Nephron (organoid): ENCODE results near the gene SLC25A46.

Experiments
- H3K27ac Mint-ChIP-seq, 3 experiments: 2 replicates each; pipeline ENCODE4 v1.8.0; 2020; ENCODE audit warnings: mixed read lengths in 3 of 3, mild to moderate bottlenecking in 2 of 3, moderate library complexity in 1 of 3
- H3K27me3 Mint-ChIP-seq: 2 replicates; pipeline ENCODE4 v1.8.0; 2021; ENCODE audit warnings: low read depth, mild to moderate bottlenecking, moderate library complexity, mixed read lengths
- H3K36me3 Mint-ChIP-seq: 2 replicates; pipeline ENCODE4 v1.8.0; 2020; ENCODE audit warnings: low read depth, mixed read lengths
- H3K4me1 Mint-ChIP-seq: 2 replicates; pipeline ENCODE4 v1.8.0; 2020; ENCODE audit warnings: mixed read lengths
- H3K4me3 Mint-ChIP-seq, 3 experiments: 2 replicates each; pipeline ENCODE4 v1.8.0; 2020; ENCODE audit warnings: mild to moderate bottlenecking in 3 of 3, mixed read lengths in 3 of 3, moderate library complexity in 2 of 3
- H3K9me3 Mint-ChIP-seq: 2 replicates; pipeline ENCODE4 v1.8.0; 2020; ENCODE audit warnings: mixed read lengths
- TF ChIP-seq, protein P1 (sequence below), 3 experiments: fragments of 200-600 bp; sonication (generic); IDR thresholded peaks; one replicate each; pipeline ENCODE4 v1.5.0; 2021; ENCODE audit warnings: antibody characterized with exemption in 3 of 3; ENCODE audit not compliant: unreplicated experiment in 3 of 3

Gene SLC25A46

DNA sequence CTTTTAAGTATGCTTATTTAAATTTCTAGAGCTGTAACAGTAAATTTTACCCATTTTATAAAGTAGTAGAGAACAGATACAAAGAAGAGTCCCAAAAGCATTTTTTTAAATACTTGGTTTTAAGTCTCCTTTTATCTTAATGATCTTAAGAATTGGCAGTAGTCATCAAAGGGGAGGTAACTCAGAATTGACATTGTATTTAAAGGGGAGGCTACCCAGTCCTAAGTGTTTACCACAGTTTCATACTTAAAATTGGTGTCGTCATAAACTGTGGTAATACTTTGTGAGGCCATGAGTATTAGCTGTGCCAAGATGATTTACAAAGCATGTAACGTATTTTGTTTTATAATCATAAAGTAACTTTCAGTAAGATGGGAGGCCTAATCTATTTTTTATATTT, 14.8 kb downstream of the SLC25A46 start:
- no peak overlapping the region for H3K4me3 Mint-ChIP-seq
- H3K27me3 Mint-ChIP-seq = no peaks in the 10 kb centered on the region
- peaks cover 24% of the 10 kb centered on the region for H3K36me3 Mint-ChIP-seq
- no peaks in the 10 kb centered on the region for H3K9me3 Mint-ChIP-seq
- no peaks in the 10 kb centered on the region for H3K4me1 Mint-ChIP-seq
- no peak overlapping the region for H3K27ac Mint-ChIP-seq
- TF ChIP-seq, protein P1, sequence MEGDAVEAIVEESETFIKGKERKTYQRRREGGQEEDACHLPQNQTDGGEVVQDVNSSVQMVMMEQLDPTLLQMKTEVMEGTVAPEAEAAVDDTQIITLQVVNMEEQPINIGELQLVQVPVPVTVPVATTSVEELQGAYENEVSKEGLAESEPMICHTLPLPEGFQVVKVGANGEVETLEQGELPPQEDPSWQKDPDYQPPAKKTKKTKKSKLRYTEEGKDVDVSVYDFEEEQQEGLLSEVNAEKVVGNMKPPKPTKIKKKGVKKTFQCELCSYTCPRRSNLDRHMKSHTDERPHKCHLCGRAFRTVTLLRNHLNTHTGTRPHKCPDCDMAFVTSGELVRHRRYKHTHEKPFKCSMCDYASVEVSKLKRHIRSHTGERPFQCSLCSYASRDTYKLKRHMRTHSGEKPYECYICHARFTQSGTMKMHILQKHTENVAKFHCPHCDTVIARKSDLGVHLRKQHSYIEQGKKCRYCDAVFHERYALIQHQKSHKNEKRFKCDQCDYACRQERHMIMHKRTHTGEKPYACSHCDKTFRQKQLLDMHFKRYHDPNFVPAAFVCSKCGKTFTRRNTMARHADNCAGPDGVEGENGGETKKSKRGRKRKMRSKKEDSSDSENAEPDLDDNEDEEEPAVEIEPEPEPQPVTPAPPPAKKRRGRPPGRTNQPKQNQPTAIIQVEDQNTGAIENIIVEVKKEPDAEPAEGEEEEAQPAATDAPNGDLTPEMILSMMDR (IDR thresholded peaks at IDR 0.05; ENCODE audit: unreplicated experiment in 3 of 3) = no peak

DNA sequence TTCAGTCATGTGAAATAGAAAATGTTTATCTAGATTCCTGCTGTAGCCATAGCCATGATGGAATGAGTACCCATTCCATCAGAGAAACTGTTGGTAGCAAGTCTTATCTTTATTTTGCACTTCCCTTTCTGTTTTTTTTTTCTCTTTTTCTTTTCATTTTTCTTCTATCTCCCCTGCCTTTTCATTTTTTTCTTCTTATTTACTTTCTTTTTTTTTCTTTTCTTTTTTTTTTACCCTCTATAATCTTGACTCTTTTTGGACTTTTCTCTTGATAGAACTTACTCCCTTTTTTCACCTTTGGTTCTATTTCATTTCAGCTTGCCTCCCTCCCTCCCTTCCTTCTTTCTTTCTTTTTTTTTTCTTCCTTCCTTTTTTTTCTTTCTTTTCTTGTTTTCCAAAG, 15.4 kb downstream of the SLC25A46 start:
- H3K9me3 Mint-ChIP-seq = no peaks in the 10 kb centered on the region
- H3K36me3 Mint-ChIP-seq = peaks cover 19% of the 10 kb centered on the region
- TF ChIP-seq, protein P1 (IDR thresholded peaks at IDR 0.05; ENCODE audit: unreplicated experiment in 3 of 3) = no peak
- H3K27ac Mint-ChIP-seq = no peak overlapping the region
- H3K4me3 Mint-ChIP-seq = no peak overlapping the region
- H3K27me3 Mint-ChIP-seq = no peaks in the 10 kb centered on the region
- no peaks in the 10 kb centered on the region for H3K4me1 Mint-ChIP-seq

DNA sequence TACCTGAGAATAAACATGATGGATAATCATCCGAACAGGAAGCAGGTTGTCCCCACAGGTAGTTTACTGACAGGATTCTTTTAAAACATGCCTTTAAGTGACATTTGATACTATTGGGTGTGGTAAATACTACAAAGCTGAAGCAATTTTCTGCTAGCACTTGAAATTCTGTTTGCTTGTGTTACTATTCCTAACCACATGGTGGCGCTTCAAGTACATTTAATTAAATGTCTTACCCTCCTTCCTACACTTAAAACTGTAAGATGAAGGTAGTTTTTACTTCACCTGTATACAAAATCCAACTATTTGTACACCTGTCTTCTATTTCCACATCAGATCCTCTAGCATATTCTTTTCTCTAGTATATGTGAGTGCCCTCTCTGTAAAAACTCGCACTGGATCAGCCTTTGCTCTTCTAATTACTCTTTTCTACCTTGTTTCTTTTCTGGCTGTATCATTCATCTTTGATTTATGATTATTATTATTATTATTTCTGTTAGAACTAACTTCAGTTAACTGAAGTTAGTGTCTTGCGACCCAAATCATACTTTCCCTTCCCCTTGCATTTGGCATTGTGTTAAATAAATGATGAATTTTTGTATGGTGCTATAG, 18.4 kb downstream of the SLC25A46 start:
- Mint-ChIP-seq H3K36me3 (peaks cover 9% of the 10 kb centered on the region), H3K27ac (peak overlapping the region in 1 of 3 experiments; percentile 15), H3K4me3 (no peak overlapping the region), H3K27me3 (no peaks in the 10 kb centered on the region), H3K4me1 (no peaks in the 10 kb centered on the region), H3K9me3 (no peaks in the 10 kb centered on the region)
- TF ChIP-seq, protein P1 (IDR thresholded peaks at IDR 0.05; ENCODE audit: unreplicated experiment in 3 of 3) = peak; percentile 59 to 77 (median 71)

DNA sequence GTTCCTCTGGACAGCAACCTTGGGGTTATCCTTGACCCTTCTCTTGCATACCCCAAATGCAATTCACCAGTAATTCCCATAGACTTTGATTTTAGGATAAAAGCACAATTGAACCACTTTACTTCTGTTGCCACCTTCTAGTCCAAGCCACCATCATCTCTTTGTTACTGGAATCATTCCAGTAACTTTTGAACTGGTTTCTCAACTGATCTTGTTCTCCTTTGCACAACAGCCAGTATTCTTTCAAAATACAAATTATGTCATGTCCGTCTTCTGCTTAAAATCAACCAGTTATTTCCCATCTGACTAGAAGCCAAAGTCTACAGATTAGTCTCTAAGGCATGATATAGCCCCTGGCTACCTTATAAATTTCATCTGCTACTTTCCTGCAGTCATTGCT, 21.4 kb downstream of the SLC25A46 start:
- Mint-ChIP-seq H3K4me1 (no peaks in the 10 kb centered on the region), H3K9me3 (no peaks in the 10 kb centered on the region), H3K4me3 (no peak overlapping the region), H3K36me3 (peaks cover 10% of the 10 kb centered on the region), H3K27ac (no peak overlapping the region), H3K27me3 (no peaks in the 10 kb centered on the region)
- TF ChIP-seq, protein P1 (IDR thresholded peaks at IDR 0.05; ENCODE audit: unreplicated experiment in 3 of 3) = no peak

DNA sequence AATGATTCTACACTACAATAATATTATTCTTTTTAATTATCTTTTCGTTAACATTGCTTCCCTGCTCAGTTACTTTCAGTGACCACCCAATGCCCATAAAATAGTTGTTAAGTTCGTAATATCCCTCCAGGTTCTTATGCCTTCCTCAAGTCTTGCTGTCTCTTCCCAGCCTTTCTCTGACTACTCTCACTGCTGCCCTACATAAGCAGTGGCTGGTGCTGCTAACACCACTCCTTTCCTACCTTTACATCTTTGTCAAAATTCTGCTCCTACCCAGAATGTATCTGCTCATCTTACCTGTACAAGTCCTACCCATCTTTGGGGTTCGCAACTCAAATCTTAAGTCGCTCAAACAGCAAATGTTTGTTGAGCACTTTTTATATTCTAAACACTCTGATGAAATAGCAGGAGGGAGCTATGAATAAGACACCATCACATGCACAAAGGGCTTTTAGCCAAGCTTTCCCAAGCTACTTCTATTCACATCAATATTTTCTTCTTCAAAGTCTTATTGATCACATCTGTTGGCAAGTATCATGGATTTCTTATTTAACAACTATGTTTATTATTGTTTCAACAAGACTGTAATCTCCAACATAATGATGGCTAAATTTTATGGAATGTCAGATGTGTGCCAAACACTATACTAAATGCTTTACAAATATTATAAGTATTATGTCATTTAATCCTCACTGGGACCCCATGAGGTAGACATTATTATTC, 29.5 kb downstream of the SLC25A46 start:
- no peaks in the 10 kb centered on the region for H3K9me3 Mint-ChIP-seq
- no peak overlapping the region for H3K4me3 Mint-ChIP-seq
- TF ChIP-seq, protein P1 (IDR thresholded peaks at IDR 0.05; ENCODE audit: unreplicated experiment in 3 of 3) = no peak
- no peaks in the 10 kb centered on the region for H3K27me3 Mint-ChIP-seq
- H3K27ac Mint-ChIP-seq = no peak overlapping the region
- no peaks in the 10 kb centered on the region for H3K36me3 Mint-ChIP-seq
- H3K4me1 Mint-ChIP-seq = no peaks in the 10 kb centered on the region
